ENCODE results near the gene FKBP10.

DNA sequence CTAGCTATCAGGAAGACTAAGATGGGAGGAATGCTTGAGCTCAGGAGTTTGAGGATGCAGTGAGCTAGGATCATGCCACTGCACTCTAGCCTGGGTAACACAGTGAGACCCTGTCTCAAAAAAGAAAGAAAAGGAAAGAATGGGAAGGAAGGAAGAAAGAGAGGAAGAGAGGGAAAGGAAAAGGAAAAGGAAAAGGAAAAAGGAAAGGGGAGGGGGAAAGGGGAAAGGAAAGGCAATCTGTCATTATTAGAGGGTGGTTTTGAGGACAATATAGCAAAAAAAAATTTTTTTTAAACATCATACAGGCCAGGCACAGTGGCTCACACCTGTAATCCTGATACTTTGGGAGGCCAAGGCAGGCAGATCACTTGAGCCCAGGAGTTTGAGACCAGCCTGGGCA lies 46.7 kb upstream of the FKBP10 start:
- TF ChIP-seq, protein P1, sequence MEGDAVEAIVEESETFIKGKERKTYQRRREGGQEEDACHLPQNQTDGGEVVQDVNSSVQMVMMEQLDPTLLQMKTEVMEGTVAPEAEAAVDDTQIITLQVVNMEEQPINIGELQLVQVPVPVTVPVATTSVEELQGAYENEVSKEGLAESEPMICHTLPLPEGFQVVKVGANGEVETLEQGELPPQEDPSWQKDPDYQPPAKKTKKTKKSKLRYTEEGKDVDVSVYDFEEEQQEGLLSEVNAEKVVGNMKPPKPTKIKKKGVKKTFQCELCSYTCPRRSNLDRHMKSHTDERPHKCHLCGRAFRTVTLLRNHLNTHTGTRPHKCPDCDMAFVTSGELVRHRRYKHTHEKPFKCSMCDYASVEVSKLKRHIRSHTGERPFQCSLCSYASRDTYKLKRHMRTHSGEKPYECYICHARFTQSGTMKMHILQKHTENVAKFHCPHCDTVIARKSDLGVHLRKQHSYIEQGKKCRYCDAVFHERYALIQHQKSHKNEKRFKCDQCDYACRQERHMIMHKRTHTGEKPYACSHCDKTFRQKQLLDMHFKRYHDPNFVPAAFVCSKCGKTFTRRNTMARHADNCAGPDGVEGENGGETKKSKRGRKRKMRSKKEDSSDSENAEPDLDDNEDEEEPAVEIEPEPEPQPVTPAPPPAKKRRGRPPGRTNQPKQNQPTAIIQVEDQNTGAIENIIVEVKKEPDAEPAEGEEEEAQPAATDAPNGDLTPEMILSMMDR (conservative IDR thresholded peaks at IDR 0.05; ENCODE audit: low read length) = no peak
- no peak for TF ChIP-seq EZH2phosphoT487 (IDR thresholded peaks at IDR 0.05; ENCODE audit: borderline replicate concordance)
